Naive thymus-derived CD4-positive, alpha-beta T cell (primary cell): Measurements from ENCODE around the gene MLH3. TPM values are rescaled to one million over a fixed set of nuclear protein-coding genes. Genes with fewer than 3 reads are reported as not detected.

Experiments
- ATAC-seq: fragments of 150-1000 bp; cut with Tn5 transposase; 2 replicates; pipeline ENCODE4 v1.10.0; 2021; ENCODE audit warnings: mild to moderate bottlenecking, moderate library complexity
- CTCF ChIA-PET: fragments of 350-600 bp; sonication (Branson Sonifier 250); formaldehyde crosslinking; loops from one replicate; lab custom pipeline; 2021; ENCODE audit warnings: antibody characterized with exemption; lab: Charles Lee
- POLR2A ChIA-PET: fragments of 350-600 bp; sonication (Branson Sonifier 250); formaldehyde crosslinking; loops from one replicate; lab custom pipeline; 2021; ENCODE audit warnings: antibody characterized with exemption, inconsistent platforms; lab: Charles Lee
- DNase-seq, 9 donors: peaks; one replicate each; pipeline versions ENCODE4 v3.0.0 to v3.0.0-alpha.2; 2020 to 2022; ENCODE audit warnings: mixed read lengths in 1 of 9
- H3K27ac ChIP-seq: one replicate; pipeline ENCODE4 v1.7.0; 2013; ENCODE audit warnings: mild to moderate bottlenecking, low read depth, low read length, moderate library complexity
- H3K27me3 ChIP-seq, 2 donors: one replicate each; pipeline ENCODE4 v1.7.0; 2013; ENCODE audit warnings: low read length in 2 of 2, mild to moderate bottlenecking in 2 of 2, moderate library complexity in 2 of 2; ENCODE audit not compliant: control insufficient read depth in 2 of 2, insufficient read depth in 2 of 2
- H3K36me3 ChIP-seq, 3 experiments: 1 replicate in 2 of 3; 2 replicates in 1 of 3; pipeline ENCODE4 v1.7.0; 2013; ENCODE audit warnings: low read length in 3 of 3, mild to moderate bottlenecking in 3 of 3, moderate library complexity in 1 of 3; ENCODE audit not compliant: insufficient read depth in 3 of 3, control insufficient read depth in 2 of 3
- H3K4me1 ChIP-seq, 2 donors: one replicate each; pipeline ENCODE4 v1.7.0; 2013; ENCODE audit warnings: low read length in 2 of 2, mild to moderate bottlenecking in 2 of 2, moderate library complexity in 1 of 2; ENCODE audit not compliant: control insufficient read depth in 2 of 2, insufficient read depth in 2 of 2
- H3K4me3 ChIP-seq: 2 replicates; pipeline ENCODE4 v1.7.0; 2013; ENCODE audit warnings: mild to moderate bottlenecking, low read length
- H3K9me3 ChIP-seq, 3 experiments: 1 replicate in 2 of 3; 2 replicates in 1 of 3; pipeline ENCODE4 v1.7.0; 2013; ENCODE audit warnings: low read length in 3 of 3; ENCODE audit not compliant: control insufficient read depth in 2 of 3
- H3K27ac Mint-ChIP-seq, 9 donors: one replicate each; pipeline ENCODE4 v1.8.0; 2020 to 2022; ENCODE audit warnings: mixed read lengths in 9 of 9, mild to moderate bottlenecking in 8 of 9, moderate library complexity in 5 of 9, inconsistent platforms in 2 of 9
- H3K27me3 Mint-ChIP-seq, 5 donors: one replicate each; pipeline ENCODE4 v1.8.0; 2021 to 2022; ENCODE audit warnings: mixed read lengths in 5 of 5, mild to moderate bottlenecking in 1 of 5
- H3K36me3 Mint-ChIP-seq, 5 donors: one replicate each; pipeline ENCODE4 v1.8.0; 2020 to 2022; ENCODE audit warnings: mixed read lengths in 5 of 5, mild to moderate bottlenecking in 3 of 5, inconsistent platforms in 1 of 5
- H3K4me1 Mint-ChIP-seq, 7 donors: one replicate each; pipeline ENCODE4 v1.8.0; 2020 to 2022; ENCODE audit warnings: mixed read lengths in 7 of 7, mild to moderate bottlenecking in 3 of 7, inconsistent platforms in 1 of 7
- H3K4me3 Mint-ChIP-seq, 10 donors: one replicate each; pipeline ENCODE4 v1.8.0; 2020 to 2022; ENCODE audit warnings: mild to moderate bottlenecking in 10 of 10, mixed read lengths in 10 of 10, moderate library complexity in 6 of 10, inconsistent platforms in 2 of 10
- H3K9me3 Mint-ChIP-seq, 11 donors: one replicate each; pipeline ENCODE4 v1.8.0; 2020 to 2022; ENCODE audit warnings: mixed read lengths in 11 of 11, mild to moderate bottlenecking in 4 of 11, inconsistent platforms in 1 of 11, moderate library complexity in 1 of 11
- intact Hi-C, 2 donors: fragments of 100-400 bp; cut with micrococcal nuclease; formaldehyde crosslinking; loops; one replicate each; pipeline ENCODE4 v1.15.1; 2023
- polyA plus RNA-seq, 2 donors: library from polyadenylated mRNA; unstranded; fragments of 300-500 nt; fragmentation: Illumina TruSeq; gene quantifications; one replicate each; pipeline ENCODE4 v1.2.3, GENCODE V29; 2021
- total RNA-seq, 6 experiments: library from RNA in 5 of 6; stranded (reverse) in 5 of 6; gene quantifications; 1 replicate in 5 of 6; 2 replicates in 1 of 6; pipeline ENCODE4 v1.2.3 and lab custom pipeline; 2021 to 2026

The MLH3 gene
- total and polyA plus RNA-seq, 7 experiments from 2014 or later, result 11.4 to 26.7 (median 20.4) TPM

GRCh38 chr14:75046899-75047298 lies 4.4 kb downstream of the MLH3 start:
- Histone ChIP-seq H3K9me3 (no peaks in the 10 kb centered on the region), H3K27me3 (no peaks in the 10 kb centered on the region), H3K36me3 (peaks cover 0 to 7% (median 0%) of the 10 kb centered on the region in 3 experiments), H3K4me1 (peaks cover 8 to 13% of the 10 kb centered on the region in 2 donors), H3K27ac (no peak overlapping the region), H3K4me3 (no peak overlapping the region)
- H3K27me3 Mint-ChIP-seq, result no peaks in the 10 kb centered on the region
- ChIA-PET CTCF (no interaction called here), POLR2A (interaction anchor here (1.4 kb wide), 1 partner anchor 16 kb away, joined by 3 read pairs; the partner anchor contains the start of gene ACYP1)
- peaks cover 0 to 5% (median 0%) of the 10 kb centered on the region in 11 donors for H3K9me3 Mint-ChIP-seq
- DNase-seq (no peak), ATAC-seq (no peak)
- H3K36me3 Mint-ChIP-seq, result peaks cover 0 to 31% (median 22%) of the 10 kb centered on the region in 5 donors
- intact Hi-C loops, result no loop called here
- peak overlapping the region in 1 of 10 donors; percentile 9 for H3K4me3 Mint-ChIP-seq
- no peak overlapping the region for H3K27ac Mint-ChIP-seq
- peaks cover 28 to 72% (median 63%) of the 10 kb centered on the region in 7 donors for H3K4me1 Mint-ChIP-seq

- H3K4me3 Mint-ChIP-seq, result peak overlapping the region in 1 of 10 donors; percentile 9
- CTCF ChIA-PET, result interaction anchor here (1.0 kb wide), 1 partner anchor 42 kb away, joined by 4 read pairs; no protein-coding TSS in a partner anchor
Measured at GRCh38 chr14:75046275-75046674, 5.0 kb downstream of the MLH3 start.

DNA sequence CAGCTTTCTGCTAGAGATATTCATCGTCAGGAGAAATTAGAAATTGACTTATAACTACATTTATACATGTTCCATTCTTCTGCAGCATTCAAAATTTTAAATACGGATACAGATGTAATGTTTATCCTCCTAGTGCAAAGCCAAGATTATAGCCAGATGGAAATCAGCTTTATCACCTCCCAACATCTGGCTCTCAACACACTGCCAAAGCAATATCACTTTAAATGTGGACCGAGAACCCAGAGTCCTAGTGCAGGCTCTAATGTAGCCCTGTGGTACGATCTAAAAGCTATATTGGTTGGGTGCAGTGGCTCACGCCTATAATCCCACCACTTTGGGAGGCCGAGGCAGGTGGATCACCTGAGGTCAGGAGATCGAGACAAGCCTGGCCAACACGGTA lies 6.5 kb downstream of the MLH3 start:
- Mint-ChIP-seq H3K4me3 (peak overlapping the region in 3 of 10 donors; percentile 16 to 45 (median 21)), H3K27ac (no peak overlapping the region), H3K27me3 (no peaks in the 10 kb centered on the region), H3K36me3 (peaks cover 0 to 31% (median 25%) of the 10 kb centered on the region in 5 donors), H3K9me3 (no peaks in the 10 kb centered on the region), H3K4me1 (peaks cover 18 to 56% (median 49%) of the 10 kb centered on the region in 7 donors)
- Histone ChIP-seq H3K4me1 (peaks cover 0 to 4% of the 10 kb centered on the region in 2 donors), H3K36me3 (peaks cover 0 to 13% (median 5%) of the 10 kb centered on the region in 3 experiments), H3K9me3 (no peaks in the 10 kb centered on the region), H3K27me3 (no peaks in the 10 kb centered on the region), H3K4me3 (no peak overlapping the region), H3K27ac (no peak overlapping the region)
- CTCF ChIA-PET, result no interaction called here
- DNase-seq, result no peak
- no peak for ATAC-seq
- POLR2A ChIA-PET, result interaction anchor here (0.6 to 1.3 kb wide), 3 partner anchors 12 to 36 kb away, joined by 3 to 4 read pairs (median 4); partner anchors contain the start of gene ACYP1
- intact Hi-C loops, result no loop called here

More at GRCh38 chr14:75046275-75046674, 5.0 kb downstream of the MLH3 start:
- ATAC-seq, result no peak
- no peaks in the 10 kb centered on the region for H3K27me3 Mint-ChIP-seq
- H3K9me3 Mint-ChIP-seq, result peaks cover 0 to 1% (median 0%) of the 10 kb centered on the region in 11 donors
- Histone ChIP-seq H3K27ac (no peak overlapping the region), H3K9me3 (no peaks in the 10 kb centered on the region), H3K4me1 (peaks cover 8 to 13% of the 10 kb centered on the region in 2 donors), H3K27me3 (no peaks in the 10 kb centered on the region), H3K4me3 (no peak overlapping the region), H3K36me3 (peaks cover 0 to 13% (median 5%) of the 10 kb centered on the region in 3 experiments)
- H3K4me1 Mint-ChIP-seq, result peaks cover 25 to 67% (median 58%) of the 10 kb centered on the region in 7 donors
- POLR2A ChIA-PET, result interaction anchor here (0.7 to 1.4 kb wide), 2 partner anchors 17 to 166 kb away, joined by 3 read pairs; partner anchors contain the start of gene ACYP1
- no peak for DNase-seq
- intact Hi-C loops, result no loop called here
- H3K27ac Mint-ChIP-seq, result no peak overlapping the region
- H3K36me3 Mint-ChIP-seq, result peaks cover 0 to 31% (median 23%) of the 10 kb centered on the region in 5 donors

DNA sequence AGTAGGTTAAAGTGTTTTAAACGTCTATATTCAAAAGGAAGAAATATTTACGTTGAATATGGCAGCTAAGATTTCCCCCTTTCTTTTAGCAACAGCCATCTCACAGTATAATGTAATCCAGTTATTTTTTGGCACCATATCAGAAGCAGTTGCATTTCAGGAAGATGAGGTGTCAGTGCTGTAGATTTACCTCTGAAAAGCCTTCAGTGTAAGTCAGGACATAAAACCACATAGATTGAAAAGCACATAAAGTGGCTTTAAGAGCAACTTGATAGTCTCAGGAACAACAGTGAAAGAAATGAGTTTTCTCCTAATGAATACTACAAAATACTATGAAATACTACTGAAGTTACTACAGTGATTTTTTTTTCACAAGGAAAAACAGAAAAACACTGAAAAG lies 6.9 kb downstream of the MLH3 start:
- Histone ChIP-seq H3K4me3 (no peak overlapping the region), H3K9me3 (no peaks in the 10 kb centered on the region), H3K36me3 (peaks cover 0 to 13% (median 5%) of the 10 kb centered on the region in 3 experiments), H3K4me1 (peaks cover 0 to 4% of the 10 kb centered on the region in 2 donors), H3K27me3 (no peaks in the 10 kb centered on the region), H3K27ac (no peak overlapping the region)
- no peak overlapping the region for H3K27ac Mint-ChIP-seq
- no peaks in the 10 kb centered on the region for H3K9me3 Mint-ChIP-seq
- ChIA-PET POLR2A (interaction anchor here (1.3 kb wide), 1 partner anchor 12 kb away, joined by 3 read pairs; no protein-coding TSS in a partner anchor), CTCF (no interaction called here)
- H3K27me3 Mint-ChIP-seq, result no peaks in the 10 kb centered on the region
- ATAC-seq (no peak), DNase-seq (no peak)
- H3K4me1 Mint-ChIP-seq, result peaks cover 18 to 51% (median 45%) of the 10 kb centered on the region in 7 donors
- peaks cover 0 to 31% (median 25%) of the 10 kb centered on the region in 5 donors for H3K36me3 Mint-ChIP-seq
- intact Hi-C loops, result no loop called here
- peak overlapping the region in 2 of 10 donors; percentile 14 to 45 for H3K4me3 Mint-ChIP-seq

- H3K27me3 ChIP-seq, result no peaks in the 10 kb centered on the region
- Mint-ChIP-seq H3K4me3 (no peak overlapping the region), H3K9me3 (no peaks in the 10 kb centered on the region), H3K27ac (no peak overlapping the region), H3K36me3 (peaks cover 2 to 20% (median 19%) of the 10 kb centered on the region in 5 donors), H3K27me3 (no peaks in the 10 kb centered on the region), H3K4me1 (peaks cover 13 to 34% (median 32%) of the 10 kb centered on the region in 7 donors)
- H3K4me1 ChIP-seq, result peaks cover 0 to 4% of the 10 kb centered on the region in 2 donors
- no peak overlapping the region for H3K4me3 ChIP-seq
- peaks cover 4 to 21% (median 5%) of the 10 kb centered on the region in 3 experiments for H3K36me3 ChIP-seq
- ChIA-PET POLR2A (no interaction called here), CTCF (interaction anchor here (0.8 kb wide), 1 partner anchor 23 kb away, joined by 3 read pairs; no protein-coding TSS in a partner anchor)
- intact Hi-C loops, result no loop called here
- no peak for ATAC-seq
- no peak overlapping the region for H3K27ac ChIP-seq
- DNase-seq, result no peak
- no peaks in the 10 kb centered on the region for H3K9me3 ChIP-seq
Measured at GRCh38 chr14:75042035-75042434, 9.2 kb downstream of the MLH3 start.

DNA sequence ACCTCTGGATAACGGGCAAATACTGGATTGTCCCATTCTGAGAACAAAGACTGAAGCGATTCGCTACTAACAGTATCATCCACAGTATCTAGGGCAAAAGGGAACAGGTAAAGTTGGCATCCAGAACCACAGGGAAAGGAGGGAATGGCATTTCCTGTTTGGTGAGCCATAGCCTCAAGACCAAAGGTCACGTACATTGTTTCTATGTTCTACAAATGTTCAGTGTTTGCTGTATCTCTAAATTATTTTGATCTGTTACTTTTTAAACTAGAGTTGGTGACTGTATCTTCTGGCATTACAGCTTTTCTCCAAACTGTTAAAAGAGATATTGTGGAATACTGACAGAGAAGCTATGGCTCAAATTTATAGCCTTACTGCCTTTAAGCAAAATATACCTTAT lies 9.7 kb downstream of the MLH3 start:
- H3K9me3 Mint-ChIP-seq, result no peaks in the 10 kb centered on the region
- H3K4me3 ChIP-seq, result no peak overlapping the region
- POLR2A ChIA-PET, result no interaction called here
- intact Hi-C loops, result no loop called here
- H3K36me3 Mint-ChIP-seq, result peaks cover 6 to 23% (median 20%) of the 10 kb centered on the region in 5 donors
- no peaks in the 10 kb centered on the region for H3K27me3 ChIP-seq
- H3K4me3 Mint-ChIP-seq, result no peak overlapping the region
- DNase-seq, result no peak
- H3K4me1 Mint-ChIP-seq, result peaks cover 14 to 31% (median 29%) of the 10 kb centered on the region in 7 donors
- no peaks in the 10 kb centered on the region for H3K27me3 Mint-ChIP-seq
- H3K27ac ChIP-seq, result no peak overlapping the region
- H3K27ac Mint-ChIP-seq, result no peak overlapping the region
- H3K36me3 ChIP-seq, result peaks cover 4 to 21% (median 5%) of the 10 kb centered on the region in 3 experiments
- H3K4me1 ChIP-seq, result peaks cover 0 to 4% of the 10 kb centered on the region in 2 donors
- no peak for ATAC-seq
- H3K9me3 ChIP-seq, result no peaks in the 10 kb centered on the region
- CTCF ChIA-PET, result interaction anchor here (0.8 kb wide), 1 partner anchor 23 kb away, joined by 3 read pairs; no protein-coding TSS in a partner anchor
